GM12873 (cell line): ENCODE data around the gene GNAQ.

ENCODE experiments used
- TF ChIP-seq, protein P1 (sequence below): IDR thresholded peaks from 2 replicates; pipeline ENCODE4 v1.5.1; 2012; ENCODE audit warnings: low read depth, mild to moderate bottlenecking, moderate library complexity, low read length, control low read depth; ENCODE audit not compliant: insufficient read depth; ENCODE audit errors: missing control alignments

Gene GNAQ

DNA sequence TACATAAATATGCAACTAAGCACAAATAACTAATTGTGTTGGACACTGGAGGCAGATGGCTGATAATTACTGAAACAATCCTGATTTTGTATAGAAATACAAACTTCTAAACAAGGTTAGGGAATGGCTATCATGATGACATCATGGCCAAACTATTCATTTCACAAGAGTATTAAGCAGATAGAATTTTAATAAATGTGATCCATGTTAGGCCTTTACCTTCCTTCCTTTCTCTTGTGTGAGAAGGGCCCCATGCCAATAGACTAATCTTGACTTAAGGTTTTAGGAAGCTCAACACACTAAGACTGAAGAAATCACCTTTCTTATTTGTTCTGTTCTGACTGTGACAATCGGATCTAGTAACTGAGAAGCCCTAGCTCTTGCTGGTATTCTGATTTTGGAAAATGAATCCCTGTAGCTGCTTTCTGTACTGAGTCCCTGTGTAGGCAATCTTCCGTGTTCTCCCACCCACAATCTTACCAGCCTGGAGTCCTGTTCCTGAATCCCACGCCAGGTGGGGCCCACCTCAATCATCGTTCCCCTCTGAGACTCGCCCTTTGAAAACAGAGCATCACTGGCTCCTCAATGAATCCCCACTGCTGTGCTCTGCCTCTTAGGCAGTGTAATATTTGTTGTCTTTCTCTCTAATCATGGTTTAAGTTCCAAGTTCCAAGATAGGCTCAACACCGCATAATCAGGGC, 214.8 kb downstream of the GNAQ start:
- TF ChIP-seq, protein P1, sequence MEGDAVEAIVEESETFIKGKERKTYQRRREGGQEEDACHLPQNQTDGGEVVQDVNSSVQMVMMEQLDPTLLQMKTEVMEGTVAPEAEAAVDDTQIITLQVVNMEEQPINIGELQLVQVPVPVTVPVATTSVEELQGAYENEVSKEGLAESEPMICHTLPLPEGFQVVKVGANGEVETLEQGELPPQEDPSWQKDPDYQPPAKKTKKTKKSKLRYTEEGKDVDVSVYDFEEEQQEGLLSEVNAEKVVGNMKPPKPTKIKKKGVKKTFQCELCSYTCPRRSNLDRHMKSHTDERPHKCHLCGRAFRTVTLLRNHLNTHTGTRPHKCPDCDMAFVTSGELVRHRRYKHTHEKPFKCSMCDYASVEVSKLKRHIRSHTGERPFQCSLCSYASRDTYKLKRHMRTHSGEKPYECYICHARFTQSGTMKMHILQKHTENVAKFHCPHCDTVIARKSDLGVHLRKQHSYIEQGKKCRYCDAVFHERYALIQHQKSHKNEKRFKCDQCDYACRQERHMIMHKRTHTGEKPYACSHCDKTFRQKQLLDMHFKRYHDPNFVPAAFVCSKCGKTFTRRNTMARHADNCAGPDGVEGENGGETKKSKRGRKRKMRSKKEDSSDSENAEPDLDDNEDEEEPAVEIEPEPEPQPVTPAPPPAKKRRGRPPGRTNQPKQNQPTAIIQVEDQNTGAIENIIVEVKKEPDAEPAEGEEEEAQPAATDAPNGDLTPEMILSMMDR, result no peak

DNA sequence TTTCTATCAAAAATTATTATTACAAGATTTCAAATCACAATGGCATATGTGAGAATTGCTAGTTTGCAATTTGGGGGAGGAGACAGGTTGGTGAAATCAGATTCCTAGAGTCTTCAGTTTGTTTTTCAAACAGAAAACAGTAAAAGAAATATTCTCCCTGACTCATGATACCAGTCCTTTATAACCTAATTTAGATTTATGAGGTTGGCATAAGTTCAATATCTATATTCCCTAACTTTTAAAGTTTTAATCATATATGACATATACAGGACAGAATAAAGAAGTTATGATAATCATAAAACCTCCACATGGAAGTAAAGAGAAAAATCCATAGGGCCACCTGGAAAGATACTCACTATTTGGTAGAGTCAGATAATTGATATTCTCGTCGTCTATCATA, 216.4 kb downstream of the GNAQ start:
- TF ChIP-seq, protein P1, result no peak

DNA sequence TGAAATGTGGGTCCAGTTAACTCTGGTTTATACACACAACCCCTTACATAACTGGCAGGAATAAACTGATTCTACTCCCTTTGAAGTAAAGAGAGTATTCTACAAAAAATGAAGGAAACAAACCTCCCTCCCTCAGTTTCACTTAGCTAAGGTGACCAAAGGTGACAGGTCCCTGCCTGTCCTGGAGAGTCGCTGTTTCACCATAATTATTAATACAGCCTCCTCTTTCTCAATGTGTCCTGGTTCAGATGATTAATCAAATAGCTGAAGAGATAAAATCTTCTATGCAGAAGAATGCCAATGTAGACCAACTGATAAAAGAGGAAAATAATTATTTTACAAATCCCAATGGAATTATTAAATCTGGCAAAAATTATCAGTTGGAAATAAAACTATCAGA, 219.8 kb downstream of the GNAQ start:
- TF ChIP-seq, protein P1, result no peak

DNA sequence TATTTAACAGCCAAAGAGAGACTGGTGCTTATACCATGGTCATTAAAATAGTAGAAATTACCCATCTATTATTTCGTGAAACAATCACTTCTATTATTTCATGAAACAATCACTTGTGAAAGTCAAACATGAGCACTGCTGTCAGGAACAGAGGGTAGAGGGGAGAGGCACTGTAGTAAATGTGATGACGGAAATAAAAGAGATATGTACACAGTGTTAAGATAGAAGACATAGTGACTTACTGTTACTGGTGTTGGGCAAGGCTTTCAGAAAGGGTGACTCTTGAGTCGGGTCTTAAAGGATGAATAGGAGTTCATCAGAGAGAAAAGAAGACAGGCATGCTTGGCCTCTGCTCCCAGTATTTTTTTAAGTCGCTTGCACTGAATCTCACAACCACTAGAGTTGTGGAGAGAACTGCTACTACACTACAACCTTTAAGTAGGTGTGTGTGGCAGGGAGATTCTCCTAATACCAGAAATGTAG, 220.9 kb downstream of the GNAQ start:
- TF ChIP-seq, protein P1, result no peak

DNA sequence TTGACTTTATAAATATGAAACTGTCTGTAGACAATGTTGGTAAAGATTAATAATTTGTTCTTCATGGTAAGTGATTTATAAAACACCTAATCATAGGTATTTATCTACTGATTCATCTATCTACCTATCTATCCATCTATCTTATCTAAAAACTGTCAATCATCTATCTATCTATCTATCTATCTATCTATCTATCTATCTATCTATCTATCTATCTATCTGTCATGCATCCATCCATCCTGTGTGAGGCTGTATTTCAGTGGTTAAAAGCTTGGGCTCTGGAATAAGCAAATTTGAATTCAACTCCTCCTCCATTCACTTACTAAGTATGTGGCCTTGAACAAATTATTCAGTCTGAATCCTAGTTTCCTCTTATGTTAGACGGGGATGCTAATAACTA, 221.6 kb downstream of the GNAQ start:
- TF ChIP-seq, protein P1, result no peak

DNA sequence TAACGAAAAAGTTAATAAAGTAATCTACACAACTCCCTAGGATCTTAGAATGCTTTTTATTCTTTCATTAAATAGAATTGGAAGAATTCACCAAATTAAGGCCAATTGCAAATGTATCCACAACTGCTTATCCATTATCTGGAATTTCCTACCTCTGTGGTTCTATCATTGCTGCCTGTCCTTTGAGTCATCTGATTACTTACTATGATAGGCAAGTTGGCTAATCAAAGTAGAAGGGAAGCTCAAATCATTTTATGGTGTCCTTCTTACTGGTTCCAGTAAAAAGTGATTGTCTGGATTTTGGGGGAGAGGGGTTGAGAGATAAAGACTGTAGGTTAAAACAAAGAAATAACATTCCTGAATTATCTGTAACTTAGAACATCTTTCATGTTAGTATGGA, 222.1 kb downstream of the GNAQ start:
- TF ChIP-seq, protein P1, result no peak

DNA sequence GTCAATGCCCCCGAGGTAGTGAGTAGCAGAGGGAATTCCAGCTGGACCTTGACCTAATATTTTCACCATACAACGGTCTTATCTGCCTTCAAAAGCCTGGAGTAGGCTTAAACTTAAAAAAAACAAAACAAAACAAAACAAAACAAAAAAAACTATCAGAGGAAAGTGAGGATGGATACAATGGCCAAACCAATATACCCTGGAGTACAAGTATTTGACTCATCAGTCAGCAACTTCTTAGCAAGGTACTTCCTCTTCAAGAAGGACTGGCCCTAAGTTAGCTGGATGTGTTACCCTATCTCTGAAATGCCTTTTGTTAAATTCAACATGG, 222.9 kb downstream of the GNAQ start:
- TF ChIP-seq, protein P1, result no peak
